ENCODE measurements around the gene ST3GAL6. TPM values are rescaled to one million over a fixed set of nuclear protein-coding genes. Genes with fewer than 3 reads are reported as not detected.

ST3GAL6 gene
- total RNA-seq, 2 donors from 2014 or later = not detected

DNA sequence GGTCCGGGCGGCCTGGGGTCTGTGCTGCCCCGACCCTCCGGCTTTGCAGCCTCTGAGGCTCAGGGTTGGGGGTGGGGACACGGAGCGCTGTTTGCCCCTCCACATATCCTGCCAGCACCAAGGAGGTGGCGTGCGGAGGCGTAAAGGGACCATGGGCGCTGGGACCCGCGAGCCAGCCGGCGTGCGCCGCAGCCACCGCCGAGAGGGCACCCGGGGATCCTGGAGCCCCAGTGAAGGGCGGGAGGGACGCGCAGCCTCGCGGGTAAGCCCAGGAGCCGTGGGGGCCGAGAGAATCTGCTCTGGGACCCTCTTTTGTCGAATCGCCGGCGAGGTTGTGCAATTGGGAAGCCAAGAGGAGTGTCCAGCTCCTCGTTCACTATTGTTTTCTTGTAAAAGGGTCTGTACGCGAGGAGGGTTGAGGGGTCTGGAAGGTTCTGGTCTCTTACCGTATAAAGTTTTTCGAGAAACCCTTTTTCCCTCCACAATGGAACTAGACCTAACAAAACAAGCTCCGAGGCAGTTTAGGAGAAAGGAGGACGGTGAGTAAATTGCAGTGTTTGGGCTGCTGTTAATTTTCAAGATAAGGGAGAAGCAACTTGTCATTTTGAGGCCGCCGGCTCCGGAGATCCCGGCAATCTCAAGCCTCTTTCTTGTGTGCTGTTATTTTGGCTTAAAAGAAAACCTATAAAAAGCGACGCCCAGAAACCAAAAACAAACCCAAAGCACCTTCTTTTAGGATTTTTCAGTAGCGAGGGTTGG is 29.9 kb upstream of the ST3GAL6 start:
- DNase-seq (ENCODE audit: low spot score) (no peak), ATAC-seq (peak; percentile 28 to 51)
- peaks cover 0 to 3% of the 10 kb centered on the region in 2 donors for H3K4me1 Mint-ChIP-seq (ENCODE audit: low read depth in 2 of 2)
- no peaks in the 10 kb centered on the region for H3K9me3 Mint-ChIP-seq
- no peaks in the 10 kb centered on the region for H3K36me3 Mint-ChIP-seq
- no peak overlapping the region for H3K27ac Mint-ChIP-seq
- H3K4me3 Mint-ChIP-seq = peak overlapping the region; percentile 41
- H3K27me3 Mint-ChIP-seq = peaks cover 33 to 62% of the 10 kb centered on the region in 2 donors

DNA sequence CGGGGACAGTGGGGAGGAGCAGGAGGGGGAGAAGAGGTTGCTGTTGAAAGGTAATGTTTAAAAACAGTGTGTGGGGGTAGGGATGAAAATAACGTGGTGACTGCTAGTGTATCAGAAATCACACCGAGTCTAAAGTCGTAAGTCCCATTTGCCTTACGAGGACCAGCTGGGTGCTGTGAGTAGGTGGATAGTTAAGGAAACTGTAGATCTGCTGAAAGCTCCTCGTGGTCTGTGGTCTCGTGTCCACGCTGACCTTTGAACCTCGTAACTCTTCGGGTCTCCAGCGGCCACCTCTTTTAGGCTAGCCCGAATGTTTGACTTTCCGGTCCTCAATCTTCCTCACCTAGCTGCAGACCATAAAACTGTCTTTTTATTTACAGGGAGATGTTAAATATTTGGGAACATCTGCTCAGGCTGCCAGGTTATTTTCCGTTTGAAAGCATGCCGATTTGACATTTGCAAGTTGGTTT is 29.3 kb upstream of the ST3GAL6 start:
- Mint-ChIP-seq H3K27ac (no peak overlapping the region), H3K4me3 (peak overlapping the region; percentile 41), H3K36me3 (no peaks in the 10 kb centered on the region), H3K4me1 (ENCODE audit: low read depth in 2 of 2) (peaks cover 0 to 3% of the 10 kb centered on the region in 2 donors), H3K27me3 (peaks cover 33 to 64% of the 10 kb centered on the region in 2 donors), H3K9me3 (no peaks in the 10 kb centered on the region)
- no peak for ATAC-seq
- no peak for DNase-seq (ENCODE audit: low spot score)

- Mint-ChIP-seq H3K27ac (no peak overlapping the region), H3K9me3 (no peaks in the 10 kb centered on the region), H3K27me3 (peaks cover 33 to 69% of the 10 kb centered on the region in 2 donors), H3K4me1 (ENCODE audit: low read depth in 2 of 2) (peaks cover 0 to 3% of the 10 kb centered on the region in 2 donors), H3K4me3 (no peak overlapping the region), H3K36me3 (no peaks in the 10 kb centered on the region)
- ATAC-seq (no peak), DNase-seq (ENCODE audit: low spot score) (no peak)
Observed at GRCh38 chr3:98734306-98734705, 28.8 kb upstream of the ST3GAL6 start.

GRCh38 chr3:98734735-98735134 is 28.4 kb upstream of the ST3GAL6 start:
- Mint-ChIP-seq H3K36me3 (no peaks in the 10 kb centered on the region), H3K4me1 (ENCODE audit: low read depth in 2 of 2) (peaks cover 0 to 3% of the 10 kb centered on the region in 2 donors), H3K4me3 (no peak overlapping the region), H3K9me3 (no peaks in the 10 kb centered on the region), H3K27ac (no peak overlapping the region), H3K27me3 (peaks cover 31 to 66% of the 10 kb centered on the region in 2 donors)
- DNase-seq (ENCODE audit: low spot score) (no peak), ATAC-seq (no peak)

DNA sequence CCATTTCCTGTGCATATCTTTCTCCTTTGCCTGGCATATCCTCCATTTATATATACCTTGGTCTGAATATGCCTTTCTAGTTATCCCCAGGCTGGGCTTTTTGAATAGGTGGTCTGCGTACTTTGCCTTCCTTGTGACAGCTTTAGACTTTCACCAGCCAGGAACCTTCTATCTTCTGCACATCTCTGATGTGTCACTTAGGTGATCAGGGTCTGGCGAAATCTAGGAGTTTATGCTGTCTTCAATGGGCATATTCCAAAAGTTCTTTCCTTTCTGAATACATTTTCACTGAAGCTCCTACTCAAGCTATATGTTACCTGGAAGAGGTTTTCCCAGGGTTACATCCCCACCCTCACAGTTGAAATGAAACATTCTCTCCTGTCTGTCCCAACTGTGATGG is 27.8 kb upstream of the ST3GAL6 start:
- DNase-seq (ENCODE audit: low spot score) = no peak
- Mint-ChIP-seq H3K9me3 (no peaks in the 10 kb centered on the region), H3K4me3 (no peak overlapping the region), H3K27ac (no peak overlapping the region), H3K4me1 (ENCODE audit: low read depth in 2 of 2) (peaks cover 0 to 3% of the 10 kb centered on the region in 2 donors), H3K27me3 (peaks cover 31 to 64% of the 10 kb centered on the region in 2 donors), H3K36me3 (no peaks in the 10 kb centered on the region)
- no peak for ATAC-seq

DNA sequence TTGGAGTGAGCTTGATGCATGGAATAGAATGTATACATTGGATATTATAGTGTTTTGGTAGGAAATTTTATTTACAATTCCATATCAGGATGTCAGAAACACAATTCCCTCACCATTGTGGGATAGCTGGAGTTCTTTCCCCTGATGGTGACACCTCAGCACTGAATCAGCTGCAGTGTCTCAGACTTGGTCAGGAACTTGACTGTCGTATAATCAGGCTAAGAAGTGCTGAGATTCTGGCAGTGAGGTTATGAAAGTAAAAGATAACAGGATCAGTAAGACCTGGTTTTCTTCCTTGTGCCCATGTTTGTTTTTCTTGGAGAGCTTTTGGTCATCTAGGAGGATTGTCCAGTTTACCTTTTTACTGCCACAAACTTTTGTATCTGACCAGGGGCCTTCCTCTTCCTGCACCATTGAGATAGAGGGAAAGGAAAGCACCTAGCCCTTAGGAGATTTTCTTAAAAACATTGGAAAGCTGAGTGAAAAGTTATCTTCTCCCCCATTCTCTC is 27.3 kb upstream of the ST3GAL6 start:
- ATAC-seq = no peak
- DNase-seq (ENCODE audit: low spot score) = no peak
- H3K27me3 Mint-ChIP-seq = peaks cover 27 to 59% of the 10 kb centered on the region in 2 donors
- no peaks in the 10 kb centered on the region for H3K9me3 Mint-ChIP-seq
- no peak overlapping the region for H3K27ac Mint-ChIP-seq
- peaks cover 0 to 3% of the 10 kb centered on the region in 2 donors for H3K4me1 Mint-ChIP-seq (ENCODE audit: low read depth in 2 of 2)
- H3K36me3 Mint-ChIP-seq = no peaks in the 10 kb centered on the region
- H3K4me3 Mint-ChIP-seq = no peak overlapping the region

DNA sequence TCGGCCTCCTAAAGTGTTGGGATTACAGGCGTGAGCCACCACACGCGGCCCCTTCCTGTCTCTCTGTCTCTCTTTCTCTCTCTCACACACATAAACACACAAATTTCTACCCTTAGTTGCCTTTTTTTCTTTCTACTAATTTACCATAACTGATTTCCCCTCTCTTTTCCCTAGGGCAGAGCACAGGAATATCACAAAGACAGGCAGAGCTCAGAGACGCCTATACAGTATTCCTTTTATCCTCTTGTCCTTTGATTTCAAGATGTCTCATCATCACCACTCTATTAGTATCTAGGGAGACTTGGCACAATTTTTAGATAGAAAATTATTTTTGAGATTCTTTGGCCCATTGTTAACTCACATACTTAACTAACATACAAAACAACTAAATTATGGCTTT is 25.8 kb upstream of the ST3GAL6 start:
- Mint-ChIP-seq H3K4me1 (ENCODE audit: low read depth in 2 of 2) (peaks cover 0 to 3% of the 10 kb centered on the region in 2 donors), H3K27me3 (peaks cover 27 to 56% of the 10 kb centered on the region in 2 donors), H3K27ac (no peak overlapping the region), H3K9me3 (no peaks in the 10 kb centered on the region), H3K4me3 (no peak overlapping the region), H3K36me3 (no peaks in the 10 kb centered on the region)
- ATAC-seq = no peak
- no peak for DNase-seq (ENCODE audit: low spot score)

GRCh38 chr3:98739266-98739665 is 23.9 kb upstream of the ST3GAL6 start:
- Mint-ChIP-seq H3K36me3 (no peaks in the 10 kb centered on the region), H3K4me1 (ENCODE audit: low read depth in 2 of 2) (no peaks in the 10 kb centered on the region), H3K4me3 (no peak overlapping the region), H3K27ac (no peak overlapping the region), H3K9me3 (no peaks in the 10 kb centered on the region), H3K27me3 (peaks cover 20 to 45% of the 10 kb centered on the region in 2 donors)
- no peak for ATAC-seq
- no peak for DNase-seq (ENCODE audit: low spot score)

DNA sequence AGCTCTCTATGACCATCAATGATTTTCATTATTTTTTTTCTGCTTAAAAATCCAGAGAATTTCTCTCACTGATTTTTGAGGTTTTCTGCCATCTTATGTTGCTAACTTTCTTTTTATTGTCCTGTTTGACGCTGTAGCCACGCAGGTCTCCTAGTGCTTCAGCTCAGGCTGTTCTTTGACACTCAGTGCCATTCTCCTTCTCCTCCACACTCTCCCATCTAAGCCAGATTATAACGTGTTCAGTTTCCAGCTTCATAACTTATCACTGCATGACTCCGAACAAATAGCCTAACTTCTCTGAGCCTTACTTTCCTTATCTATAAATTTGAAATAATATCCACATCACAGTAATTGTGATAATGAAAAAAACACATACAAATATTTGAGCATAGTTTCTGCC is 22.8 kb upstream of the ST3GAL6 start:
- Mint-ChIP-seq H3K9me3 (no peaks in the 10 kb centered on the region), H3K4me3 (no peak overlapping the region), H3K36me3 (no peaks in the 10 kb centered on the region), H3K27me3 (peaks cover 14 to 36% of the 10 kb centered on the region in 2 donors), H3K27ac (no peak overlapping the region), H3K4me1 (ENCODE audit: low read depth in 2 of 2) (no peaks in the 10 kb centered on the region)
- DNase-seq (ENCODE audit: low spot score) (no peak), ATAC-seq (no peak)

GRCh38 chr3:98741121-98741716 is 21.9 kb upstream of the ST3GAL6 start:
- H3K4me3 Mint-ChIP-seq = no peak overlapping the region
- H3K4me1 Mint-ChIP-seq (ENCODE audit: low read depth in 2 of 2) = no peaks in the 10 kb centered on the region
- no peak overlapping the region for H3K27ac Mint-ChIP-seq
- H3K27me3 Mint-ChIP-seq = peaks cover 14 to 39% of the 10 kb centered on the region in 2 donors
- no peaks in the 10 kb centered on the region for H3K9me3 Mint-ChIP-seq
- ATAC-seq (no peak), DNase-seq (ENCODE audit: low spot score) (no peak)
- H3K36me3 Mint-ChIP-seq = no peaks in the 10 kb centered on the region

DNA sequence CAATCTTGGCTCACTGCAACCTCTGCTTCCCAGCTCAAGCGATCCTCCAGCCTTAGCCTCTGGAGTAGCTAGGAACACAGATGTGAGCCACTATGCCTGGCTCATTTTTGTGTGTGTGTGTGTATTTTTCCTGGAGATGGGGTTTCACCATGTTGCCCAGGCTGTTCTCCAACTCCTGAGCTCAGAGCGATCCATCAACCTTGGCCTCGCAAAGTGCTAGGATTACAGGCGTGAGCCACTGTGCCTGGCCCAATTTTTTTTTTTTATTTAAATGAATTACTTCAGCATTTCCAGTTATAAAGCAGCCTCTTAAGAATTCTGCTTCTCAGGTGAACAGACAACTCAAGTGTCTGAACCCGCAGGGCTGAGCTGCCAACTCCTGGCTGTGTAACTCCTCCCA is 20.1 kb upstream of the ST3GAL6 start:
- Mint-ChIP-seq H3K27ac (no peak overlapping the region), H3K9me3 (no peaks in the 10 kb centered on the region), H3K4me3 (no peak overlapping the region), H3K36me3 (no peaks in the 10 kb centered on the region), H3K4me1 (ENCODE audit: low read depth in 2 of 2) (no peaks in the 10 kb centered on the region), H3K27me3 (peaks cover 6 to 22% of the 10 kb centered on the region in 2 donors)
- no peak for ATAC-seq
- DNase-seq (ENCODE audit: low spot score) = no peak

GRCh38 chr3:98744283-98744682 is 18.9 kb upstream of the ST3GAL6 start:
- DNase-seq (ENCODE audit: low spot score) (no peak), ATAC-seq (peak in 1 of 2 donors; percentile 20)
- Mint-ChIP-seq H3K4me1 (ENCODE audit: low read depth in 2 of 2) (no peaks in the 10 kb centered on the region), H3K27me3 (peaks cover 8 to 17% of the 10 kb centered on the region in 2 donors), H3K9me3 (no peaks in the 10 kb centered on the region), H3K36me3 (no peaks in the 10 kb centered on the region), H3K27ac (no peak overlapping the region), H3K4me3 (no peak overlapping the region)

- Mint-ChIP-seq H3K27ac (no peak overlapping the region), H3K4me3 (no peak overlapping the region), H3K4me1 (ENCODE audit: low read depth in 2 of 2) (no peaks in the 10 kb centered on the region), H3K9me3 (no peaks in the 10 kb centered on the region), H3K27me3 (peaks cover 8 to 15% of the 10 kb centered on the region in 2 donors), H3K36me3 (no peaks in the 10 kb centered on the region)
- no peak for ATAC-seq
- DNase-seq (ENCODE audit: low spot score) = no peak
Observed at GRCh38 chr3:98745718-98746117, 17.4 kb upstream of the ST3GAL6 start.

DNA sequence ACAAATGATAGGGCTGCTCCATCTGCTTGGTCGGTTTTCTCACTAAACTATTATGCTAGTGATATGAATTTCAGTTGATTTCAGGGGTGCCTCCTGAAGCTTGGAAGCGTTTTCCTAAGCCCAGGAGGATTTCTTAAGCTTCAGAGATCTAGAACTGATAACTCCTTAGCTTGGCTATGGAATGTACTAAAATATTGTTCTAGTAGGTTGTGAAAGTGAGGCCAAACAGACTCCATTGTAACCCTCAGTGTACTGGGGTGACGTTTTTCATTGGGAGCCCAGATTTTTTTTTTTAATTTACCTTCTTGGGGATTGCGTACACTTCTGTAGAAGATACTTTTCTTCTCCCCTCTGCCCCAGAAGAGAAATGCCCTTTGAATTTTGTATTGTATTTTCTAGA is 17.0 kb upstream of the ST3GAL6 start:
- H3K36me3 Mint-ChIP-seq = no peaks in the 10 kb centered on the region
- no peaks in the 10 kb centered on the region for H3K9me3 Mint-ChIP-seq
- no peak overlapping the region for H3K27ac Mint-ChIP-seq
- H3K4me1 Mint-ChIP-seq (ENCODE audit: low read depth in 2 of 2) = no peaks in the 10 kb centered on the region
- H3K4me3 Mint-ChIP-seq = no peak overlapping the region
- ATAC-seq = no peak
- H3K27me3 Mint-ChIP-seq = peaks cover 8 to 15% of the 10 kb centered on the region in 2 donors
- no peak for DNase-seq (ENCODE audit: low spot score)
